Brain microvascular endothelial cell (primary cell): Measurements from ENCODE around the gene POU2AF2.

Experiments used
- DNase-seq: peaks from one replicate; pipeline ENCODE4 v3.0.0-alpha.2; 2020
- H3K27ac ChIP-seq: fragments of 250-450 bp; sonication (Bioruptor Pico); 2 replicates; pipeline ENCODE4 v1.5.1; 2020; ENCODE audit warnings: mild to moderate bottlenecking, moderate library complexity
- H3K27me3 ChIP-seq: fragments of 250-450 bp; sonication (Bioruptor Pico); replicated peaks from 2 replicates; pipeline ENCODE4 v1.5.1; 2020; ENCODE audit warnings: mild to moderate bottlenecking
- H3K36me3 ChIP-seq: fragments of 250-450 bp; sonication (Bioruptor Pico); replicated peaks from 2 replicates; pipeline ENCODE4 v1.5.1; 2020; ENCODE audit warnings: mild to moderate bottlenecking
- H3K4me3 ChIP-seq: 2 replicates; pipeline ENCODE4 v1.5.1; 2011; ENCODE audit warnings: low read depth, mild to moderate bottlenecking, control low read depth, low read length, moderate library complexity
- CTCF ChIP-seq: IDR thresholded peaks from 2 replicates; pipeline ENCODE4 v1.5.1; 2011; ENCODE audit warnings: low read depth, mild to moderate bottlenecking, moderate library complexity, low read length, control low read depth, inconsistent platforms; ENCODE audit errors: missing control alignments
- in situ Hi-C: cut with HindIII; loops from 2 replicates; pipeline ENCODE4 v1.10.0; 2017; ENCODE audit warnings: low sequenced_read_pairs, low pct_ligation_motif_present

Gene POU2AF2

DNA sequence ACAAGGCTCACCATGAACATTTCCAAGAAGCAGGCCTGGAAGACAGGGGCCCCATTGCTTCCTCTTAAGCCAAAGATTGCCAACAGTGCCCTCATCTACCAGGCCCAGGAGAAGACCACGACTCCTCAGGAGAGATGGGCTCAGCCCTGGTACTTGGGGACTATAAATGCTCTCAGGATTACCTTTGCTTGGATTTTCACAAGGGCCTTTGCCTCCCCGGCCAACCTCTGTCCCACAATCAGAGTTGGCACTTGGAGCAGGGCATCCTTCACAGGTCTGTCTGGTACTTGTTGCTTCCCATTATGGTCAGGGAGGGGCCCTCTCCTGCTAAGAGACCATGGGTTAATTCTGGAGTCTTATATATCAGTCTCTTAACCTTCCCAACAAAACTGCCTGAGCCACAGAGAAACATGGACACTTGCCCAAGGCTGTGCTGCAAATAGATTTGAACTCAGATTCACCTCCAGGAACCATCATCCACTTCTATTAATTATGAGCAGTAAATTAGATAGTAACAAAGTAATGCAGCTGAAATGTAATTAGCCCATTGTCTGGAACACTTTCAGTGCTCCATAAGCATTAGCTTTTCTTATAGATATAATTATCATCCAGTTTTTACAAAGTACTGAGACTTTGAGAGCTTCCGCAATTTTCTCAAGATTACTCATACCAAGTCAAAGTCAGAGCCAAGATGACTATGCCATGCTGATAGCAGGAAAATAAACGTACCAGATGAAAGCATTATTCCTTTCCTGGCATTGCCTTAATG is 86.4 kb downstream of the POU2AF2 start:
- no peak for TF ChIP-seq CTCF
- in situ Hi-C loops = no loop called here
- no peaks in the 10 kb centered on the region for H3K27me3 ChIP-seq
- no peak overlapping the region for H3K4me3 ChIP-seq
- DNase-seq = no peak
- H3K36me3 ChIP-seq = no peaks in the 10 kb centered on the region
- H3K27ac ChIP-seq = no peak overlapping the region

- TF ChIP-seq CTCF = no peak
- H3K27me3 ChIP-seq = no peaks in the 10 kb centered on the region
- DNase-seq = no peak
- H3K27ac ChIP-seq = no peak overlapping the region
- in situ Hi-C loops = no loop called here
- no peaks in the 10 kb centered on the region for H3K36me3 ChIP-seq
- no peak overlapping the region for H3K4me3 ChIP-seq
These were observed 89.3 kb downstream of the POU2AF2 start for GRCh38 chr11:111334532-111335502.

GRCh38 chr11:111335549-111335948 is 90.0 kb downstream of the POU2AF2 start:
- H3K27ac ChIP-seq = no peak overlapping the region

More at GRCh38 chr11:111335549-111335948, 90.0 kb downstream of the POU2AF2 start:
- TF ChIP-seq CTCF = no peak
- no peak overlapping the region for H3K4me3 ChIP-seq
- DNase-seq = no peak
- H3K27me3 ChIP-seq = no peaks in the 10 kb centered on the region
- in situ Hi-C loops = no loop called here
- no peaks in the 10 kb centered on the region for H3K36me3 ChIP-seq
